Measurements from ENCODE around the gene PHACTR3.

The PHACTR3 gene

DNA sequence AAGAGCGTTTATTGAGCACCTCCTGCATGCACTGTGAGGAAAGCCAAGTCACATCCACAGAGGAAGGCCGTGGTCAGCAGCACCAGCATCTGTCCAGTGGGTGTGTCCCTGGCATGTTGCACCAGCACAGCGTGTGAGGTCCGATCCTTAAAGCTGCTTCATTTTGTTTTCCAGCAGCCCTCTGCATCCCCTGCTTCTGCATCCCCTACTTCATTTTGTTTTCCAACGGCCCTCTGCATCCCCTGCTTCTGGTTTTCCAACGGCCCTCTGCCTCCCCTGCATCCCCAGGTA lies 181.3 kb downstream of the PHACTR3 start:
- Mint-ChIP-seq H3K36me3 (ENCODE audit: low read depth) (no peaks in the 10 kb centered on the region), H3K9me3 (peaks cover 10% of the 10 kb centered on the region), H3K27me3 (ENCODE audit: low read depth) (peaks cover 34% of the 10 kb centered on the region), H3K27ac (no peak overlapping the region), H3K4me3 (no peak overlapping the region), H3K4me1 (peaks cover 24% of the 10 kb centered on the region)
- TF ChIP-seq, protein P1, sequence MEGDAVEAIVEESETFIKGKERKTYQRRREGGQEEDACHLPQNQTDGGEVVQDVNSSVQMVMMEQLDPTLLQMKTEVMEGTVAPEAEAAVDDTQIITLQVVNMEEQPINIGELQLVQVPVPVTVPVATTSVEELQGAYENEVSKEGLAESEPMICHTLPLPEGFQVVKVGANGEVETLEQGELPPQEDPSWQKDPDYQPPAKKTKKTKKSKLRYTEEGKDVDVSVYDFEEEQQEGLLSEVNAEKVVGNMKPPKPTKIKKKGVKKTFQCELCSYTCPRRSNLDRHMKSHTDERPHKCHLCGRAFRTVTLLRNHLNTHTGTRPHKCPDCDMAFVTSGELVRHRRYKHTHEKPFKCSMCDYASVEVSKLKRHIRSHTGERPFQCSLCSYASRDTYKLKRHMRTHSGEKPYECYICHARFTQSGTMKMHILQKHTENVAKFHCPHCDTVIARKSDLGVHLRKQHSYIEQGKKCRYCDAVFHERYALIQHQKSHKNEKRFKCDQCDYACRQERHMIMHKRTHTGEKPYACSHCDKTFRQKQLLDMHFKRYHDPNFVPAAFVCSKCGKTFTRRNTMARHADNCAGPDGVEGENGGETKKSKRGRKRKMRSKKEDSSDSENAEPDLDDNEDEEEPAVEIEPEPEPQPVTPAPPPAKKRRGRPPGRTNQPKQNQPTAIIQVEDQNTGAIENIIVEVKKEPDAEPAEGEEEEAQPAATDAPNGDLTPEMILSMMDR (IDR thresholded peaks at IDR 0.05; ENCODE audit: unreplicated experiment in 3 of 3), result no peak

DNA sequence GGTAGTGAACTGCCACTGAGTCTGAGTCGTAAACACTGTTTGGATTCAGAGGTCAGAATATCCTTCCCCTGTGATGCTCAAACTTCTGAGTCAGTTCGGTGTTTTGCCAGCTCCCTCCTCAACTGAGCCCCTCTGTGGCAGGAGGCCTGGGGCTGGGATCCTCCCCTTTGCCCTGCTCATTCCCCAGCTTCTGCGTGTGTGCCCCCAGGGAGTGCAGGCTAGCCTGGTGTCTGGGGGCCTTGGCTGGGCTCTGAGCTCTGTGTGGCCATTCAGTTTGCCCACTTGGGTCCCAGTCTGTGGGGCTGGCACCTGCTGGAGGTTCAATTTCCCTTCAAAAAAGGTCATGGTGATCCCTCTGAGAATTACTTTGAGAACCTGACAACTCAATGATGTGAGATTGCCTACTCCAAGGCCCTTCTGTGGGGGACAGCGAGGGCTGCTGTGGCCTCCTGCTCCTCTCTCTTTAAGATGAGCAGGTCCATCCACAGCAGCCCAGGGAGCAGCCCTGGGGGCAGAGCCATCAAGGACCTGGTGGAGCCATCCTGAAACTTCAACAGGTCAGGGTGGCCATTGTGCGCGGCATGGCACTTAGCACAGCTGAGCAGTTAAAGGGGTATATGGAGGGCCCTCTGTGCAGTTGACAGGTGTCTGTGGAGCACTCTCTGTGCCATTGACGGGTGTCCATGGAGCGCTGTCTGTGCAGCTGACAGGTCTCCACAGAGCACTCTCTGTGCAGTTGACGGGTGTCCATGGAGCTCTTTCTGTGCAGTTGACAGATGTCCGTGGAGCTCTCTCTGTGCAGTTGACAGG lies 181.9 kb downstream of the PHACTR3 start:
- Mint-ChIP-seq H3K9me3 (peaks cover 10% of the 10 kb centered on the region), H3K4me1 (peaks cover 24% of the 10 kb centered on the region), H3K36me3 (ENCODE audit: low read depth) (no peaks in the 10 kb centered on the region), H3K27ac (peak overlapping the region in 1 of 3 experiments; percentile 21), H3K4me3 (no peak overlapping the region), H3K27me3 (ENCODE audit: low read depth) (peaks cover 34% of the 10 kb centered on the region)
- TF ChIP-seq, protein P1 (IDR thresholded peaks at IDR 0.05; ENCODE audit: unreplicated experiment in 3 of 3), result no peak

DNA sequence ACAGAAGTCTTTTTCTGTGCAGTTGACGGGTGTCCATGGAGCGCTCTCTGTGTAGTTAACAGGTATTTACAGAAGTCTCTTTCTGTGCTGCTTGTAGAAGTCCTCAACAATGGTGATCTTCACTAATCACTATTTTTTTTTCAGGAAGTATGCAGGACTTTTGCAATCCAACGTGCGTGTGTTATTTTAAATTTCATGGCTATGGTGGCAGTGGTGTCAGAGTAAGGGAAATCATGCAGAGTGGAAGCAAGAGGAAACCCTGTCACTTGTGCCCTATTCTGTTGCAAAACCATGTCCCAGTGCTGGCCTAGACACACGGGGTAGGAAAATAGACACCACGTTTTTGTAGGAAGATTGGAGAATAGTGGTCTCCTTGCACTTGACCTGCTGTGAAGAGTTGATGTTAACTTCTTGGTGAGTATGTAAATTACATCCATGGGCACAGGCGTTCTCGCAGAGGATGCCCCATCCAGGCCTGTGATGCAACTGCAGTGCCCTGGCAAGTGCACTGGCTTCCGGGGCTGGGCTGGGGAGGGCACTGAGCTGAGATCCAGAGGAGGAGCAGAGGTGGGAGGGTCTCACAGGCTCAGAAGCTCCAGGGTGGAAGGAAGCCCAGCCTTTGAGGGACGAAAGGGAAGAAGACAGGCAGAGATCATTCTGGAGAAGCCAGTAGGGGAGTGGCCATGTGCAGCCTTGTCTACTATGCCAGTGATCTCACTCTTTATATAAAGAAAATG lies 182.6 kb downstream of the PHACTR3 start:
- Mint-ChIP-seq H3K27me3 (ENCODE audit: low read depth) (peaks cover 36% of the 10 kb centered on the region), H3K9me3 (peaks cover 14% of the 10 kb centered on the region), H3K36me3 (ENCODE audit: low read depth) (no peaks in the 10 kb centered on the region), H3K27ac (peak overlapping the region in 1 of 3 experiments; percentile 21), H3K4me3 (no peak overlapping the region), H3K4me1 (peaks cover 24% of the 10 kb centered on the region)
- TF ChIP-seq, protein P1 (IDR thresholded peaks at IDR 0.05; ENCODE audit: unreplicated experiment in 3 of 3), result no peak

DNA sequence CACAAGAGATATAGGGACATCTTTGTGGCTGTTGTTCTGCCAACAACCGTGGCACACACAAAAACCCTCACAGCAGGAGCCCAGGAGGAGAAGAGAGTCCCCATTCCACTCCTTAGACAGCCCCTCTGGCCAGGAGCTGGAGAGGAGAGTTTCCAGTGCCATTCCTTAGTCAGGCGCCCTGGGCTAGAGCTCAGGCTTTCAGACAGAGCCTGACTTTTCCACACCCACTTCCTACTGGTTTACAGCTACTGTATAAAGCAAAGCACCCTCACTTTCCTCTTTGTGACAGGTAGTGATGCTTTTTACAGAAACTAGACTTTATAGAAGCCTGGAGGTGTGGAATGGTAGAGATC lies 183.2 kb downstream of the PHACTR3 start:
- Mint-ChIP-seq H3K27ac (no peak overlapping the region), H3K9me3 (peaks cover 17% of the 10 kb centered on the region), H3K27me3 (ENCODE audit: low read depth) (peaks cover 38% of the 10 kb centered on the region), H3K4me3 (no peak overlapping the region), H3K4me1 (peaks cover 24% of the 10 kb centered on the region), H3K36me3 (ENCODE audit: low read depth) (no peaks in the 10 kb centered on the region)
- TF ChIP-seq, protein P1 (IDR thresholded peaks at IDR 0.05; ENCODE audit: unreplicated experiment in 3 of 3), result no peak

DNA sequence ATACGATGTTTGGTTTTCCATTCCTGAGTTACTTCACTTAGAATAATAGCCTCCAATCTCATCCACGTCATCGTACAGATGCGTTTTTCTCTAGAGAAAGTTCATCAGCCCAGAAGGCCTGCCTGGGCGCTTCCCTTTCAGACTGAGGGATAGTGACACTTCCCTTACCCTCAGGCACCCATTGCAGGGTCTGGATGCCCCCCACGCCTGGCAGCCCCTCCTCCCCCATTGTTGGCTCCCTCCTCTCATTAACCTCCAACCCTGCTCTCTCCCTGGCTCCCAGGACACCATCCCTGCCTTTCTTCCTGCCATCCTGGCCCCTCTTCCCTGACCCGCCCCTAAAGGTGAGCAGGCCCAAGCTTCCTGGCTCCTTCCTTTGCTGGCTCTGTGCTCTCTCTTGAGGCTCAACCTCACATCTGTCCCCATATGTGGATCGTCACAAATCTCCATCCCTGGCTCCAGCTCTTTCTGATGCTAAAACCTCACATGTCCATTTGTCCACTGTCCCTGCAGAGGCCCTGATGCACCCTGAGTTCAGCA lies 183.9 kb downstream of the PHACTR3 start:
- Mint-ChIP-seq H3K27ac (peak overlapping the region in 1 of 3 experiments; percentile 42), H3K36me3 (ENCODE audit: low read depth) (no peaks in the 10 kb centered on the region), H3K4me3 (no peak overlapping the region), H3K4me1 (peaks cover 24% of the 10 kb centered on the region), H3K9me3 (peaks cover 21% of the 10 kb centered on the region), H3K27me3 (ENCODE audit: low read depth) (peaks cover 38% of the 10 kb centered on the region)
- TF ChIP-seq, protein P1 (IDR thresholded peaks at IDR 0.05; ENCODE audit: unreplicated experiment in 3 of 3), result no peak
